Measurements from ENCODE around the gene FDXACB1. TPM values are rescaled to one million over a fixed set of nuclear protein-coding genes. Genes with fewer than 3 reads are reported as not detected.

The FDXACB1 gene
- total and polyA plus RNA-seq, 2 of the 4 experiments (the other 2 are of a cell fraction): 1.7 to 3.0 TPM

DNA sequence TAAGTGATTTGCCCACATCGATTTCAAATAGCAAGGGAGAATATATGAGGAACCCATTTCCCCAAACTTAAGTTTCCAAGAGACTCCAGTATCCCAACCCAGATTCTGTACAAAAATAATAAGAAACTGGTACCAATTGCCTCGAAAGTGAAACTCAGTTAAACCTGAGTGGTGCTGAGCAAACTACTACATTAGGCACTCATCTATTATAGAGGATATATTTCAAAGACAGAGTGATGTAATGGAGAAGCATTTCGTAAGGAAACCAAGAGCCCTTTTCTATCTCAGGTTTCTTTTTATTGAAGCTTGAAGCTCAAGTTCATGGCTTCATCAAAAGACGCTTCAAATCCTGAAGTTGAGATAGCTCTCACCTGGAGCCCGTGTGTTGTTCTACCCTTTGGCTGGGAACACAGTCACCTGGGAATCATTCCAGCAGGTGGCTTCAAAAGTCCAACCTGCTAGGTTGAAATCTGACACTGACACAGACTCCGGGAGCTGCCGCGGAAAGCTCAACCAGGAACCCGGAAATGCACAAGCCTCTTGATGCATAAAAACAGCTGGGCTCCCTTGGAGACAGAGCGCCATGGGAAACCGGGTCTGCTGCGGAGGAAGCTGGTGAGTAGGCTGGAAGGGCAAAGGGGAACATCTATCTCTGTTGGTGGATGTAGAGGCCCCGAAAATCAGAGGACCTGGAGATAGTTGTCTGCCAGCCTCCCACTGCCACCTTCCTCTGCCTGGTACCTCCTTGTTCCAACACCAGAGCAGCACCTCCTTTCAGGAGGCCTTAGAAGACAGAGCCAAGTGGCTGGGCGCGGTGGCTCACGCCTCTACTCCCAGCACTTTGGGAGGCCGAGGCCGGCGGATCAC lies 39.7 kb upstream of the FDXACB1 start, which contains the start of gene C11orf52:
Gene C11orf52, plus strand, starts transcription at position 524 of the 867 bp plus-strand sequence. Its CDS starts 60 bp downstream, at position 584.
- H2BK15ac ChIP-seq (ENCODE audit: low read depth, low read length): peak within 1 kb of the TSS; percentile 28; the same call in 2 of the 3 replicates
- H4K91ac ChIP-seq (ENCODE audit: insufficient read depth, low read depth, low read length): peak within 1 kb of the TSS; percentile 19
- H3K23ac ChIP-seq (ENCODE audit: low read depth, low read length): 0 out of 2 replicates have a peak within 1 kb of the TSS, but pooled peaks have one; percentile 43
- H3K4me1 ChIP-seq (ENCODE audit: control insufficient read depth, insufficient read depth, low read length): peaks cover 16% of the 10 kb centered on the region
- intact Hi-C loops (cut with micrococcal nuclease) (no loop called here), dilution Hi-C loops (cut with HindIII; ENCODE audit: low sequenced_read_pairs, unreplicated experiment) (no loop called here), in situ Hi-C loops (cut with MboI; ENCODE audit: low sequenced_read_pairs) (no loop called here)
- ATAC-seq (ENCODE audit: low read depth) (peak; percentile 35), DNase-seq (peak; percentile 57)
- peak within 1 kb of the TSS; percentile 16; the same call in 1 of the 2 replicates for H2BK20ac ChIP-seq (ENCODE audit: low read depth, low read length)
- H2AK5ac ChIP-seq (ENCODE audit: low read depth, low read length): 0 out of 2 replicates have a peak within 1 kb of the TSS, but pooled peaks have one; percentile 40
- no peaks in the 10 kb centered on the region for H4K20me1 ChIP-seq (ENCODE audit: insufficient read depth, low read length)
- no peaks in the 10 kb centered on the region for H3K9me3 ChIP-seq (ENCODE audit: control insufficient read depth, insufficient read depth, low read length)
- peak within 1 kb of the TSS; percentile 77 for H2BK120ac ChIP-seq (ENCODE audit: low read depth, low read length)
- H3K56ac ChIP-seq (ENCODE audit: extremely low read depth, insufficient read depth, low read length): no peak within 1 kb of the TSS
- 17% methylated on average over 4 of the region's 19 CpGs; no CpG with 5 or more reads in 1 of the 2 experiments for WGBS, 2 experiments (ENCODE audit: extremely low coverage in 2 of 2, insufficient read length in 1 of 2)
- ChIA-PET CTCF (interaction anchor here (0.9 to 1.1 kb wide), 2 partner anchors 8 to 13 kb away, joined by 3 read pairs; no protein-coding TSS in a partner anchor), POLR2A (ENCODE audit: unreplicated experiment) (no interaction called here)
- H3K9me1 ChIP-seq (ENCODE audit: insufficient read depth, low read length): peaks cover 8% of the 10 kb centered on the region
- peak within 1 kb of the TSS; percentile 23; the same call in 1 of the 2 replicates for H3K4me3 ChIP-seq (ENCODE audit: insufficient read depth, low read depth, low read length)
- peak within 1 kb of the TSS; percentile 27; the same call in 1 of the 2 replicates for H3K9ac ChIP-seq (ENCODE audit: low read depth, low read length)
- H3K4ac ChIP-seq (ENCODE audit: low read depth, low read length): peak within 1 kb of the TSS; percentile 37
- no peaks in the 10 kb centered on the region for H3K27me3 ChIP-seq (ENCODE audit: control insufficient read depth, insufficient read depth, low read length)
- peak within 1 kb of the TSS; percentile 83 for H2AFZ ChIP-seq (replicated peaks; ENCODE audit: low read length, poor library complexity)
- peak within 1 kb of the TSS; percentile 56 for H3K18ac ChIP-seq (ENCODE audit: low read depth, low read length)
- no peaks in the 10 kb centered on the region for H3K36me3 ChIP-seq (ENCODE audit: control insufficient read depth, insufficient read depth, low read length)
- H3K27ac ChIP-seq (ENCODE audit: insufficient read depth, low read length): no peak within 1 kb of the TSS
- H3K79me1 ChIP-seq (ENCODE audit: low read depth in 1 of 2, low read length in 2 of 2): peaks cover 0 to 3% of the 10 kb centered on the region in 2 experiments; a peak in 2 of 4 replicates
- BruUV-seq (replicated peaks): no TSS peak
- H2AK9ac ChIP-seq (replicated peaks; ENCODE audit: low read depth, low read length, poor library complexity): peak within 1 kb of the TSS; percentile 52
- peak within 1 kb of the TSS; percentile 94 for H4K5ac ChIP-seq (ENCODE audit: low read depth, low read length)
- peak within 1 kb of the TSS; percentile 1 for H2BK5ac ChIP-seq (ENCODE audit: low read depth, low read length, poor library complexity, severe bottlenecking)
- H4K8ac ChIP-seq (ENCODE audit: low read depth in 2 of 2, low read length in 2 of 2): peak within 1 kb of the TSS; percentile 84; a peak in 3 of 4 replicates
- peak within 1 kb of the TSS; percentile 27 for H3K14ac ChIP-seq (replicated peaks; ENCODE audit: low read depth, low read length)
- no peak for TF ChIP-seq CEBPB (IDR thresholded peaks at IDR 0.05; ENCODE audit: low read depth, low read length)
- TF ChIP-seq RCOR1 (IDR thresholded peaks at IDR 0.05; ENCODE audit: insufficient replicate concordance, low read length): no peak
- no peak for TF ChIP-seq MAZ (IDR thresholded peaks at IDR 0.05; ENCODE audit: borderline replicate concordance, low read depth, low read length)
- TF ChIP-seq, protein P1, sequence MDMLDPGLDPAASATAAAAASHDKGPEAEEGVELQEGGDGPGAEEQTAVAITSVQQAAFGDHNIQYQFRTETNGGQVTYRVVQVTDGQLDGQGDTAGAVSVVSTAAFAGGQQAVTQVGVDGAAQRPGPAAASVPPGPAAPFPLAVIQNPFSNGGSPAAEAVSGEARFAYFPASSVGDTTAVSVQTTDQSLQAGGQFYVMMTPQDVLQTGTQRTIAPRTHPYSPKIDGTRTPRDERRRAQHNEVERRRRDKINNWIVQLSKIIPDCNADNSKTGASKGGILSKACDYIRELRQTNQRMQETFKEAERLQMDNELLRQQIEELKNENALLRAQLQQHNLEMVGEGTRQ (IDR thresholded peaks at IDR 0.05; ENCODE audit: low read depth, low read length): no peak
- no peak for TF ChIP-seq SMC3 (IDR thresholded peaks at IDR 0.05; ENCODE audit: low read depth, low read length)
- no peak for TF ChIP-seq NFE2L2 (IDR thresholded peaks at IDR 0.05; ENCODE audit: low read depth, low read length)
- no peak for TF ChIP-seq MXI1 (IDR thresholded peaks at IDR 0.05; ENCODE audit: borderline replicate concordance, low read depth, low read length)
- no peak for TF ChIP-seq RFX5 (IDR thresholded peaks at IDR 0.05; ENCODE audit: low read depth, low read length)
- H3K4me2 ChIP-seq (ENCODE audit: low read depth, low read length): peak within 1 kb of the TSS; percentile 88
